Adrenal gland (tissue), 12 donors: ENCODE measurements around the gene UBE2Q2. TPM values are rescaled to one million over a fixed set of nuclear protein-coding genes. Genes with fewer than 3 reads are reported as not detected.

Source experiments
- DNase-seq, 7 donors: peaks; one replicate each; pipeline ENCODE4 v3.0.0-alpha.2; 2019 to 2020
- H3K27ac ChIP-seq, 5 donors: fragments of 200-600 bp; sonication (generic) in 4 of 5; 1 replicate in 3 of 5; 2 replicates in 2 of 5; pipeline versions ENCODE4 v1.5.1 to v1.8.0; 2016 to 2020; ENCODE audit warnings: mild to moderate bottlenecking in 1 of 5
- H3K27me3 ChIP-seq: fragments of 200-600 bp; 2 replicates; pipeline ENCODE4 v1.8.0; 2021
- H3K36me3 ChIP-seq, 2 donors: fragments of 200-600 bp; replicated peaks in 1 of 2; 1 replicate in 1 of 2; 2 replicates in 1 of 2; pipeline versions ENCODE4 v1.5.1 to v1.8.0; 2018 to 2022
- H3K4me1 ChIP-seq, 2 donors: fragments of 200-600 bp; replicated peaks in 1 of 2; 1 replicate in 1 of 2; 2 replicates in 1 of 2; pipeline versions ENCODE4 v1.5.1 to v1.8.0; 2018 to 2021
- H3K4me3 ChIP-seq, 4 donors: fragments of 200-600 bp; sonication (generic) in 3 of 4; one replicate each; pipeline ENCODE4 v1.5.1; 2016 to 2018
- H3K9me3 ChIP-seq, 3 donors: fragments of 200-600 bp; sonication (generic) in 1 of 3; replicated peaks in 1 of 3; 1 replicate in 2 of 3; 2 replicates in 1 of 3; pipeline versions ENCODE4 v1.5.1 to v1.8.0; 2016 to 2021
- POLR2A ChIP-seq, 2 donors: fragments of 450-650 bp; IDR thresholded peaks; one replicate each; pipeline ENCODE4 v1.6.1; 2017; ENCODE audit warnings: antibody characterized with exemption in 2 of 2, mild to moderate bottlenecking in 2 of 2, moderate library complexity in 1 of 2
- WGBS, 4 donors: extraction: QIAGEN DNeasy Blood & Tissue Kit in 2 of 4; methylation state at CpG; one replicate each; pipeline versions ENCODE4 v1.1.5 to v1.1.7; 2013 to 2017; 5-methylcytosine and 5-hydroxymethylcytosine counted together
- intact Hi-C, 2 donors: fragments of 100-400 bp; cut with DNase I; formaldehyde crosslinking; loops; one replicate each; pipeline versions ENCODE4 v1.14.1 to v1.15.0; 2022 to 2023
- polyA plus RNA-seq, 3 donors: library from polyadenylated mRNA; stranded (reverse); fragments of 200-250 nt in 2 of 3; fragments of 350-450 nt in 1 of 3; fragmentation: Illumina TruSeq in 1 of 3; extraction: RNeasy Lipid Tissue Mini Kit (QIAGEN cat#74804) in 1 of 3; gene quantifications; one replicate each; pipeline ENCODE4 v1.2.3, GENCODE V29; 2013 to 2014
- total RNA-seq, 9 donors: library from RNA; depleted of rRNA in 4 of 9; stranded (reverse); fragments of >200 nt in 4 of 9; fragments of 120-200 nt in 1 of 9; fragmentation: NEBNext Ultra II Directional in 1 of 9; extraction: Animal tissue kit (Norgen Biotek cat#: 25700) in 1 of 9; gene quantifications; one replicate each; pipeline versions ENCODE4 v1.1.0 to v1.2.4, GENCODE V29; 2013 to 2023
- TF ChIP-seq, protein P1 (sequence below), 6 experiments: fragments of 450-650 bp in 4 of 6; fragments of 200-600 bp in 2 of 6; sonication (generic) in 1 of 6; IDR thresholded peaks; 1 replicate in 5 of 6; 2 replicates in 1 of 6; pipeline versions ENCODE4 v1.5.1 to v1.8.0; 2016 to 2021; ENCODE audit warnings: antibody characterized with exemption in 6 of 6, mild to moderate bottlenecking in 2 of 6, moderate library complexity in 1 of 6
- donor health status: healthy with polysubstance abuse.
- donor health status: Bipolar disorder and iron deficiency.
- donor health status: DM: yes; HTN: yes; CAD: no.
- donor health status: DM: no; HTN: no; CAD: no.
- donor health status: DM: no; HTN: no; CAD: no.
- donor health status: DM: yes; HTN: yes; CAD: no.

Gene UBE2Q2
- total and polyA plus RNA-seq, 12 donors: 18.7 to 76.7 (median 45.2) TPM

- WGBS, 4 donors: 81 to 90% (median 87%) methylated on average over 1 of the region's 1 CpG
- Histone ChIP-seq H3K4me3 (no peak overlapping the region), H3K27me3 (no peaks in the 10 kb centered on the region), H3K27ac (no peak overlapping the region), H3K4me1 (peaks cover 4 to 10% of the 10 kb centered on the region in 2 donors), H3K9me3 (no peaks in the 10 kb centered on the region), H3K36me3 (peaks cover 0 to 13% of the 10 kb centered on the region in 2 donors)
- intact Hi-C loops: no loop called here
- DNase-seq: no peak
- TF ChIP-seq POLR2A (IDR thresholded peaks at IDR 0.05): no peak
Measured at GRCh38 chr15:75884041-75884440, 40.8 kb downstream of the UBE2Q2 start.

- Histone ChIP-seq H3K36me3 (peaks cover 0 to 3% of the 10 kb centered on the region in 2 donors), H3K9me3 (no peaks in the 10 kb centered on the region), H3K4me3 (no peak overlapping the region), H3K27ac (no peak overlapping the region), H3K27me3 (no peaks in the 10 kb centered on the region), H3K4me1 (peaks cover 0 to 7% of the 10 kb centered on the region in 2 donors)
- TF ChIP-seq, protein P1, sequence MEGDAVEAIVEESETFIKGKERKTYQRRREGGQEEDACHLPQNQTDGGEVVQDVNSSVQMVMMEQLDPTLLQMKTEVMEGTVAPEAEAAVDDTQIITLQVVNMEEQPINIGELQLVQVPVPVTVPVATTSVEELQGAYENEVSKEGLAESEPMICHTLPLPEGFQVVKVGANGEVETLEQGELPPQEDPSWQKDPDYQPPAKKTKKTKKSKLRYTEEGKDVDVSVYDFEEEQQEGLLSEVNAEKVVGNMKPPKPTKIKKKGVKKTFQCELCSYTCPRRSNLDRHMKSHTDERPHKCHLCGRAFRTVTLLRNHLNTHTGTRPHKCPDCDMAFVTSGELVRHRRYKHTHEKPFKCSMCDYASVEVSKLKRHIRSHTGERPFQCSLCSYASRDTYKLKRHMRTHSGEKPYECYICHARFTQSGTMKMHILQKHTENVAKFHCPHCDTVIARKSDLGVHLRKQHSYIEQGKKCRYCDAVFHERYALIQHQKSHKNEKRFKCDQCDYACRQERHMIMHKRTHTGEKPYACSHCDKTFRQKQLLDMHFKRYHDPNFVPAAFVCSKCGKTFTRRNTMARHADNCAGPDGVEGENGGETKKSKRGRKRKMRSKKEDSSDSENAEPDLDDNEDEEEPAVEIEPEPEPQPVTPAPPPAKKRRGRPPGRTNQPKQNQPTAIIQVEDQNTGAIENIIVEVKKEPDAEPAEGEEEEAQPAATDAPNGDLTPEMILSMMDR (IDR thresholded peaks at IDR 0.05): no peak
- TF ChIP-seq POLR2A (IDR thresholded peaks at IDR 0.05): no peak
- 88 to 98% (median 96%) methylated on average over 1 of the region's 1 CpG for WGBS, 4 donors
- intact Hi-C loops: no loop called here
- no peak for DNase-seq
Measured at GRCh38 chr15:75887178-75887577, 43.9 kb downstream of the UBE2Q2 start.

DNA sequence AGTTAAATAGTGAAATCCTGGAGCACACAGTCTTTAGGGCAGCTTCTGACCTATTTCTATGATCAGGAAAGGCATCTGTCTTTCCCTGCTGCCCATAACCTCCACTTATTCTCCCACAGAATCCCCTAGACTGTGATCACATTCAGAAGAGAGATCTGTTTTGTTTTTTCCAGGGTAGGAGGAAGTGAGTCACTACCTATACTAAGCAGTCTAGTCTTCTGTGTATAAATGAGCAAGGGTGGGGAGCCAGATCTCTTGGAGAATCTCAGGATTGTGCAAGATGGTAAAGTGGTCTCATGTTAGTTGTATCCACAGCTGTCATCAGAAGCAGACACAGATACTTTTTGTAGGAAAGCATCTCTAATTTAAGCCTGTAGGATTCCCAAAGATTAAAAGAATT is 48.6 kb downstream of the UBE2Q2 start:
- TF ChIP-seq, protein P1 (IDR thresholded peaks at IDR 0.05): no peak
- no peak for TF ChIP-seq POLR2A (IDR thresholded peaks at IDR 0.05)
- no peak overlapping the region for H3K27ac ChIP-seq
- H3K36me3 ChIP-seq: no peaks in the 10 kb centered on the region
- no peak for DNase-seq
- intact Hi-C loops: no loop called here
- no peaks in the 10 kb centered on the region for H3K9me3 ChIP-seq
- no peaks in the 10 kb centered on the region for H3K27me3 ChIP-seq
- peaks cover 0 to 7% of the 10 kb centered on the region in 2 donors for H3K4me1 ChIP-seq
- H3K4me3 ChIP-seq: no peak overlapping the region

DNA sequence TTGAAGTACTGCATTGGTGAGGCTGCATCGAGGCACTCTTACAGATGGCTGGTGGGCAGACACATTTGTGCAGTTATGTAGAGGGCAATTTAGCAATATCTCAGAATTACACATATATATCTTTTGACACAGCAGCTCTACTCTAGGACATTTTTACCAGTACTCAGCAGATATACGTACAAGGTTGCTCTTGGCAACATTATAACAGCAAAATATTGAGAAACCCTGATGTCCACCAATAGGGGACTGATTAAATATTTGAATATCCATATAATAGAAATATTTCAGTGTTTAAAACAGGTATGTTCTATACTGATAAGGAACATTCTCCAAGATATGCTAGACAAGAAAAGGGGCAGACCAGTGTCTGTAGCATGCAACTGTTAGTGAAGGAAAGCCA is 52.5 kb downstream of the UBE2Q2 start:
- H3K4me1 ChIP-seq: peaks cover 0 to 7% of the 10 kb centered on the region in 2 donors
- no peak overlapping the region for H3K27ac ChIP-seq
- H3K36me3 ChIP-seq: no peaks in the 10 kb centered on the region
- intact Hi-C loops: no loop called here
- H3K27me3 ChIP-seq: no peaks in the 10 kb centered on the region
- WGBS, 4 donors: 72 to 96% (median 90%) methylated on average over 2 of the region's 2 CpGs
- H3K4me3 ChIP-seq: no peak overlapping the region
- no peak for TF ChIP-seq POLR2A (IDR thresholded peaks at IDR 0.05)
- TF ChIP-seq, protein P1 (IDR thresholded peaks at IDR 0.05): no peak
- H3K9me3 ChIP-seq: no peaks in the 10 kb centered on the region
- no peak for DNase-seq

DNA sequence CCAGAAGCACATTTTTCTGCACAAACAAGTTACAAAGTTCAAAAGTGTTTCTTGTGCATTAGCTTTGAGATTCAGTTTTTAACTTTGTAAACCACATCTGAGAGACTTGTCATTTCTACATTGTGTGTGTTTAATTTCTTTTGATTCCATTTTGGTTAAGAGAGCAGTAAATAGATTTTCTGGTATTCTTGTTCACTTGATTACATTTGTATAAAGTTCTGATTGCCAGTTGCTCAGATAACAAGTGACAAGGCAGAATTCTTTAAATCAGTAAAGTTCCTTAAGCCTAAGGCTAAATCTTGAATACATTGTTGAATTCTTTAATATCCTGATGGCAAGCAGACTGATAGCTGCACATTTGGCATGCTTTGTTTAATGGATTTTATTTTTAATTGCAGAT is 57.3 kb downstream of the UBE2Q2 start:
- H3K27ac ChIP-seq: no peak overlapping the region
- H3K4me1 ChIP-seq: peaks cover 0 to 25% of the 10 kb centered on the region in 2 donors
- H3K4me3 ChIP-seq: no peak overlapping the region
- DNase-seq: no peak
- no peaks in the 10 kb centered on the region for H3K36me3 ChIP-seq
- no peak for TF ChIP-seq POLR2A (IDR thresholded peaks at IDR 0.05)
- TF ChIP-seq, protein P1 (IDR thresholded peaks at IDR 0.05): no peak
- no peaks in the 10 kb centered on the region for H3K27me3 ChIP-seq
- no peaks in the 10 kb centered on the region for H3K9me3 ChIP-seq
- intact Hi-C loops: no loop called here
